NB4 (cell line): Measurements from ENCODE around the gene SND1.

ENCODE experiments used
- POLR2A ChIP-seq: IDR thresholded peaks from 2 replicates; pipeline ENCODE4 v1.6.1; 2011; ENCODE audit warnings: mild to moderate bottlenecking; ENCODE audit not compliant: insufficient read length; ENCODE audit errors: extremely low read depth
- TF ChIP-seq, protein P1 (sequence below): IDR thresholded peaks from one replicate; pipeline ENCODE4 v1.5.1; 2012; ENCODE audit warnings: low read depth, low read length

DNA sequence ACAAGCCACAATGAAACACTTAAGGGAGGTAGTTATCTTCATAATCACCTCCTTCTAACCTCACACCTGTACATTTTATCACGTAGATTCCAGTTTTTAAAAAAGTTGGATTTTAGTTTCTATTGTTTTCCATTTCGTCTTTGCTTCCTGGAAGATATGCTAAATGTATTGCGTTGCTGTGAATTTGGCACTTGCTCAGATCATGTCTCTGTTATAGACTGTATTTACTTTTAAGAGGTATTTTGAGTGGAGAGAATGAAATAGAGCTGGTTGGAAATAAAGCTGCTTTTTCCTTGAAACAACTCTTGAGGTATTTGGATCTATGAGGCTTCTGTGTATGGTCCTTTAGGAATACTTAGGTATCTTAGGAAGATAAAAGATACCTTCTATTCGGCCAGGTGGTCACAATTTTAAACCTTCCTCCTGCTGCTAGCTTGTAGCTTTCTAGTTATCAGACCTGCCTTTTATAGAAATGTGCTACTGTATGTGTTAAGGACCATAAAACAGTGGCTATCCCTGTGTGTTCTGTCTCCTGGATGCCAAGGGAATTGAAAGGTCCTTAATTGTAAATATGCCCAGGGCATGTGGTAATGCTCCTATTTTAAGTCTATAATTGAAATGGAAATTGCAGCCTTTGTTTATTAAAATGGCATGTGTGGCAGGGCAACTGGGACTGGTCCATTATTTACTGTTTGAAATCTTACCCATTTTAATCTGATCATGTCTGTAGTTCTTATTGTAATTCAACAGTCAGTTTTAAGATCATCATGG, 147.7 kb downstream of the SND1 start:
- TF ChIP-seq, protein P1, sequence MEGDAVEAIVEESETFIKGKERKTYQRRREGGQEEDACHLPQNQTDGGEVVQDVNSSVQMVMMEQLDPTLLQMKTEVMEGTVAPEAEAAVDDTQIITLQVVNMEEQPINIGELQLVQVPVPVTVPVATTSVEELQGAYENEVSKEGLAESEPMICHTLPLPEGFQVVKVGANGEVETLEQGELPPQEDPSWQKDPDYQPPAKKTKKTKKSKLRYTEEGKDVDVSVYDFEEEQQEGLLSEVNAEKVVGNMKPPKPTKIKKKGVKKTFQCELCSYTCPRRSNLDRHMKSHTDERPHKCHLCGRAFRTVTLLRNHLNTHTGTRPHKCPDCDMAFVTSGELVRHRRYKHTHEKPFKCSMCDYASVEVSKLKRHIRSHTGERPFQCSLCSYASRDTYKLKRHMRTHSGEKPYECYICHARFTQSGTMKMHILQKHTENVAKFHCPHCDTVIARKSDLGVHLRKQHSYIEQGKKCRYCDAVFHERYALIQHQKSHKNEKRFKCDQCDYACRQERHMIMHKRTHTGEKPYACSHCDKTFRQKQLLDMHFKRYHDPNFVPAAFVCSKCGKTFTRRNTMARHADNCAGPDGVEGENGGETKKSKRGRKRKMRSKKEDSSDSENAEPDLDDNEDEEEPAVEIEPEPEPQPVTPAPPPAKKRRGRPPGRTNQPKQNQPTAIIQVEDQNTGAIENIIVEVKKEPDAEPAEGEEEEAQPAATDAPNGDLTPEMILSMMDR: no peak
- no peak for TF ChIP-seq POLR2A
